Measurements from ENCODE around the gene ZNF787. TPM values are rescaled to one million over a fixed set of nuclear protein-coding genes. Genes with fewer than 3 reads are reported as not detected.

Gene ZNF787
- total and polyA plus RNA-seq, 2 of the 8 experiments (the other 6 are each of a cell fraction or from before 2014, with no cell fraction given): 19.7 to 56.0 TPM

DNA sequence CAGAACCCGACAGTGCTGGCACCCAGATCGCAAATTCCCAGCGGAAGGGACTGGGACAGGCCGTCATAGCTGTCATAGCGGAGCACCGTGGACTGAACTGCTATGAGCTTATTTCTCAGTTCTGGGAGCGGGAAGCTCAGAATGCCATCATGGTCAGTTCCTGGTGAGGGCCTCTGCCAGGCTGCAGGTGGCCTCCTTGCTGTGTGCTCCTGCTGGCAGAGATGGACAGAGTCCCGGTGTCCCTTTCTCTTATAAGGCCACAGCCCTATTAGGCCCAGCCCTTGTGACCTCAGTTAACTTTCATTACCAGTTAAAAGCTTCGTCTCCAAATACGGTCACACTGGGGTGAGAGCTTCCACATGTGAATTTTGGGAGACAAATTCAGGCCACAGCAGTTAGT is 24.6 kb upstream of the ZNF787 start (continued):
- no peak for TF ChIP-seq KDM1A (IDR thresholded peaks at IDR 0.05; ENCODE audit: borderline replicate concordance, low read length)
- no peak for TF ChIP-seq ZNF274 (IDR thresholded peaks at IDR 0.05; ENCODE audit: borderline replicate concordance, extremely low read depth, low read length)
- TF ChIP-seq, protein P1, sequence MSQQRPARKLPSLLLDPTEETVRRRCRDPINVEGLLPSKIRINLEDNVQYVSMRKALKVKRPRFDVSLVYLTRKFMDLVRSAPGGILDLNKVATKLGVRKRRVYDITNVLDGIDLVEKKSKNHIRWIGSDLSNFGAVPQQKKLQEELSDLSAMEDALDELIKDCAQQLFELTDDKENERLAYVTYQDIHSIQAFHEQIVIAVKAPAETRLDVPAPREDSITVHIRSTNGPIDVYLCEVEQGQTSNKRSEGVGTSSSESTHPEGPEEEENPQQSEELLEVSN (IDR thresholded peaks at IDR 0.05): no peak
- no peak for TF ChIP-seq CBX8 (IDR thresholded peaks at IDR 0.05; ENCODE audit: borderline replicate concordance, low read depth, low read length)
- TF ChIP-seq POU5F1 (IDR thresholded peaks at IDR 0.05; ENCODE audit: low read depth, low read length): no peak

Measured in H1 (cell line).